Stimulated activated CD4-positive, alpha-beta T cell treated with anti-CD3 and anti-CD28 coated beads, Interleukin-4, amount 100 ng/mL, for 24 hours (primary cell): ENCODE measurements around the gene PCDHB1.

Experiments used
- DNase-seq: peaks from one replicate; pipeline ENCODE4 v3.0.0-alpha.2; 2020

The PCDHB1 gene, protein sequence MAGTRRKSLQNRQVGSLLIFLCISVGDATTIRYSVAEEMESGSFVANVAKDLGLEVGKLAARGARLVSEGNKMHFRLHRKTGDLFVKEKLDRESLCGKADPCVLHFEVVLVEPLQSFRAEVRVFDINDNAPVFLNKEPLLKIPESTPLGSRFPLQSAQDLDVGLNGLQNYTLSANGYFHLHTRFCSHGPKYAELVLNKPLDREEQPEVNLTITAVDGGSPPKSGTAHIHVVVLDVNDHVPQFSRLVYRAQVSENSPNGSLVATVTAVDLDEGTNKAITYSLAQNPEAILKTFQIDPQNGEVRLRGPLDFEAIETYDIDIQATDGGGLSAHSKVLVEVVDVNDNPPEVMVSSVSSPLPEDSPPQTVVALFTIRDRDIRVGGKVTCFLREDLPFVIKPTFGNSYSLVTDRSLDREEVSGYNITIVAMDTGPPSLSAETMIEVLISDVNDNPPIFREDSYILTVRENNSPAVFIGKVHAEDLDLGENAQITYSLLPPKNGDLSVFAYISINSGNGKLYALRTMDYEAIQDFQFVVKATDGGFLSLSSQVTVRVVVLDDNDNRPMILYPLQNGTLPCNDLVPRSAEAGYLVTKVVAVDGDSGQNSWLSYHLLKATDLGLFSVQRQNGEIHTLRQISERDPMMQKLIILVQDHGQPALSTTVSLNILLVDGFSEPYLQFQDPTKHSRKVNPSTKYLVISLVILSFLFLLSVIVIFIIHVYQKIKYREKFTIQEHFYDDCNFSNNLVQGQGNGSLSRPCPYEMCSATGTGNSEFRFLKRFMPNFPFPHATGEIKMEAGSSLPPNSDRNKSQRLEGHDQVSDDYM

DNA sequence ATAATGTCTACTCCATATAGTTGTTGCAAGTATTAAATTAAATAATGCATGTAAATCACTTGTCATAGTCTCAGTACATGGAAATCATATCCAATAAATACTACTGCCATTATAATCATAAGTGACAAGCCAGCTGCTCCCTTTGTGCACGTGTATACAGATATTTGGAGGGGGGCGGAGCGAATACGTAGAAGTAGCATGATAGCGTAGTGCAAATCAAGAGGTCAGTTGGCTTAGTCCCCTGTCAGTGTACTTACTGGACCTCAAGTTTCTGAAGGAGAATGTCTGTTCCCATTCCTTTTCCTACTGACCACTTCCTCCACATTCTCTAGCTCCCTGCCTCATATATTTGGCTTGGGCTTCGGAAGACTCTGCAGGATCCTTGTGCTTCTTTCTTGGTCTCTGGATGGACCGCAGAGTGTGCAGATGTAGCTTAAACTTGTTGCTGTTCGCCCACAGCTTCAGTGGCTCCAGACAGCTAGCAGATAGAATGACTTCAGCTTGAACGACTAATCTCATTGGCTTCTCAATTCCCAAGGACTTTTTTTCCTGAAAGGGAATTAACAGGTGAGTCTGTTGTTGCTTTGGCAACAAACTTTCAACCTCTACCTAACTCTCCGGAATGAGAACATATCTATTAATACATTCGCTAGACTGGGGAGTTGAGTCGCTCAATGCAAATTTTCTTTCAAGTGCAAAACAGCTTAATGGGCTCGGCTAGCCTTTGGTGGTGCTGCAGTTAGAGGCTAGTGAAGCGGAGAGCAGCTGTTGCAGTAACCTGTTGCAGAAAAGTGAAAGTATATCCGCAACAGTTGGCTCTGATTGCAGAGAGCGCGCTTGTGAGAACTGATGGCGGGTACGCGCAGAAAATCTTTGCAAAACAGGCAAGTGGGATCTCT, at the start of gene PCDHB1:
TSS of gene PCDHB1 (plus strand) at position 753 of the 899 bp plus-strand sequence. CDS start at position 850, 97 bp downstream.
- no peak for DNase-seq

DNA sequence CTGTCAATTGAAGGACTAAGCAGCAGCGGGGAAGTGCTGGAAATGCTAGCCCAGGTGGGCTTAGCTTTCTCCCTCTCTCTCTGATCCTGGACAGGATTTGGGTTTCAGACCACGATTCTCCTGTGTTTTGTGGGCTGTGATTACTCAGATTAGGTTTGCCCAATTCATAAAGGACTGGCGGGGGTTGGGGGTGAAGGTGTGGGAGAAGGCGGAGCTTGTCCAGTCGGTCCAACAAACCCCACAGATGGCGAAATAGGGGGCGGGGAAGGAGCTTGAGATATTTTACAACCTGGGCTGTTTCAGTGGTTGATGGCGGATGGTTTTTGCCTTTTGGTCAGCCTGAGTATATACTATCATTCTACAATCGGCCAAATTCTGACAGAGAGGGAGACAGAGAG, 49.7 kb upstream of the PCDHB1 start:
- DNase-seq: no peak

- DNase-seq: no peak
Observed at GRCh38 chr5:141001844-141002604, 49.1 kb upstream of the PCDHB1 start.

DNA sequence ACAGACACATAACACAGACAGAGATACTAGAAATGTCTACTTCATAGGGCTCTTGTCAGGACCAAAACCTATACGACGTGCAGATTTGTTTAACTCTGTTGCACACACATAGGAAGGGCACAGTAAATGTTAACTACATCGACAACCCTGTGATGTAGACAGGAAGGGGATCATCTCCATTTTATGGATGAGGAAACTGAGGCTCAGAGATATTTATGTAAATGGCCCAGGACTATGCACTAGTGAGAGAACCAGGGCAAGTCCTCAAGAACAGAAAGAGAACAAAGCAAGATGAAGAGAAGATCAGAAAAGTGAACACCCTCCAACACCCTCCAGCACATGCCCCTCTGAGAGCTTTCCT, 48.6 kb upstream of the PCDHB1 start:
- no peak for DNase-seq

DNA sequence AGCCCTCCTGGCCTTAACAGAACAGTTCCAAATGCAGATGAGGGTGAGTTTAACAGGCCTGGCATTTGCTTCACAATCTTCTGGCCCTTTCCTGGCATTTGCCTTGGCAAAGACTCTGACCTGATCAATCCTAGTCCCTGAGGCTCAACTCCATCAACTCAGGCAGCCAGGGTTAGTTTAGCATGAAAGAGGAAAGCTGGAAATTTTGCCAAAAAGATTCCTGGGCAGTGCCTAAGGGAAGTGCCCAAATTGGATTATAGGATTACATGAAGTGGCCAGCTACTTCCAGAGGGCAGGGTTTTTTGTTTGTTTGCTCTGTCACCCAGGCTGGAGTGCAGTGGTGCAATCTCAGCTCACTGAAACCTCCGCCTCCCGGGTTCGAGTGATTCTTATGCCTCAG, 48.1 kb upstream of the PCDHB1 start:
- DNase-seq: no peak

GRCh38 chr5:141003791-141004611, 47.2 kb upstream of the PCDHB1 start:
- DNase-seq: no peak

- DNase-seq: no peak
Observed at GRCh38 chr5:141007791-141008190, 43.4 kb upstream of the PCDHB1 start.

DNA sequence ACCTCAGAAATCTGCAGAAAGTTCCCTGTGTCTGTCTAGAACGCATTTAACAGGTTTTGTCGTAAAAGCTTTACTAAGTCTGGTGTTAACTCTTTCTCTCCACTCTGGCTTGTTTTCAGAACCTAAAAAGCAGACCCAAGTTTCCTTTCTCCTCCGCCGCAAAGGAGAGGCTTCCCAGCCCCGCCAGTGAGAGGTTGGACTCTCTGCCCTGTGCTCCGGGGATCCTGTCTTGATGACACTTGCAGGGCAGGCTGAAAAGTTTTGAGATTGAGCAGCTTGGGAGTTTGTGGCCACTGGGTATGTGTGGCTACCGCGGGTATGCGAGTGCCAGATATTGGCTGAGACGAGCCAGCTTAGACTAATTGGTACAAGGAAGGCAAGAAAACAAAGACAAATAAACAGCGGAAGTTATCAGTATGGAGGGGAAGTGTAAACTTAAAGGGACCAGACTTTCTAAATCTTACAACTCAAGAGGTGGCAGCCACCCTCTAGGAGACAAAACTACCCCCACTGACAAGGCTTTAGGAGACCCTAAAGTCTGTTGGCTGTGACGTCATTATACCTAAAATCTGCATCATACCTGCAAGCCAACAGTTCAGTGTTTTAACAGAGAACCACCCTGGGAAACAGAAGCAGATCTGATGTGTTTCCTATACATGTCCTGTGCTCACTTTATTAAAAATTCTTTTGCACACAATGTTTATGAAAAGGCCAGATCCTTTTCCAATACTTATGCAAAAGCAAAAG, 41.0 kb upstream of the PCDHB1 start:
- DNase-seq: no peak

GRCh38 chr5:141017943-141018342, 33.2 kb upstream of the PCDHB1 start:
- DNase-seq: no peak

- no peak for DNase-seq
Observed at GRCh38 chr5:141022384-141022783, 28.8 kb upstream of the PCDHB1 start.

GRCh38 chr5:141031006-141031405, 20.2 kb upstream of the PCDHB1 start:
- DNase-seq: no peak

DNA sequence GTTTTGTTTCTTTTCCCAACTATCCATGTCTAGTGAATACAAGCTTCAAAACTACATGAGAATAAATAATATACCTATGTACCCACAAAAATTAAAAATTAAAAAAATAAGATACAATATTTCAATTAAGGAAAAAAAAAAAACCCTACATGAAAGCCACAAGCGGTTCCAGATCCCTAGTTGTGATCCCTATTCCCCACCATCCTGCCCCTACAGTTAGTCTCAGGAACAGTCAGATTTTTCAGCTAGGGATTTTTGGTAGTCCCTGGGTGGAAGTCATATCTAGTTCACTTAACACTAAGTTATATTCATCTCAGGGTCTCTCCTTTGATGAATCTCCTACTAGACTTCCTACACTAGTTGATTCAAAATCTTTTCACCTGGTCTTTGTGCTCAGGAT, 18.5 kb upstream of the PCDHB1 start:
- DNase-seq: no peak

DNA sequence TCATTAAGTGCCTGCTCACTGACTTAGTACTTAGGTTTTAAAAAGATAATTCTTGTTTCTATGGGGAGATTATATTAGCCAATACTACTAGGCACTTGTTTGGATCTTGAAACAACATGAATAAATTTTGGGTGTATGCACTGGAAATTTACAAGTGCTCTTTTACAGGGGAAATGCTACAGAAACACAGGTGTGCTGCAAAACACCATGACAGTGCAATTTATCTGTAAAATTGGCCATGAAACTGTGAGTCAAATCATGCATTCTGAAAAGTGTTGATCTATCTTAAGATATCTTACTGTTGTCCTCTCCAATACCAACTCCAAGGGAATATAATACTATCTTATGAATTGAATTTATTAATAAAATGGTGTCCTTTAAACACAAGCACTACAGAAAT, 12.1 kb upstream of the PCDHB1 start:
- no peak for DNase-seq

GRCh38 chr5:141039517-141039916, 11.7 kb upstream of the PCDHB1 start:
- DNase-seq: no peak

DNA sequence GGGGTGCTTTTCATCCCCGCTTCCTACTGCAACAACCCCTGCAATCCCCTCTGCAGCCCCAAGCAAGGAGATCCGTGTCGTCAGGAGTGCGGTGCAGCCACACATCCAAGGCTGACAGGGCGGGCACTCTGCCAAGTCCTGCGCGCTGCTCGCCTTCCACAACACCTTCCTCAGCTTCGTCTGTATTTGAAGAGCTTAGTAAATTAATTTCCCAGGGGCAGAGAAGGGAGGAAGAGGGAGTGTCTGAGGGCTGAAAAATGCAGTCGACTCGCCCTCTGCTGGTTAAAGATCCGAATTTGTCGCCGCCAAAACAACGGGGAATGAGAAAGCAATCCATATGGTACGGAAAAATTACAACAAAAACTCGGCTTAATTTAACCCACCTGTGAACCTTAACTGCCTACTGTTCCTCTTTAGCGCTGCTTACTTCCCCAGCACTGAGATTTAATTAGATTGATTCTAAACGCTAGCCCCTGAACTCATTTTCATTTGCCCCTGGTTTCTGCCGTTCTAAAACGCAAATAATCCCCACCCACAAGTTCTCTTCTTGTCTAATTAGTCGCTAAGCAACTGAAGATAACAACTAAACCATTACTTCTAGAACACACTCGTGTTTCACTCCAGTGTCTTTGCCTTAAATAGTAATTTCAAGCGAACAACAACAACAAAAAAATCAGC, 10.9 kb upstream of the PCDHB1 start:
- DNase-seq: no peak

DNA sequence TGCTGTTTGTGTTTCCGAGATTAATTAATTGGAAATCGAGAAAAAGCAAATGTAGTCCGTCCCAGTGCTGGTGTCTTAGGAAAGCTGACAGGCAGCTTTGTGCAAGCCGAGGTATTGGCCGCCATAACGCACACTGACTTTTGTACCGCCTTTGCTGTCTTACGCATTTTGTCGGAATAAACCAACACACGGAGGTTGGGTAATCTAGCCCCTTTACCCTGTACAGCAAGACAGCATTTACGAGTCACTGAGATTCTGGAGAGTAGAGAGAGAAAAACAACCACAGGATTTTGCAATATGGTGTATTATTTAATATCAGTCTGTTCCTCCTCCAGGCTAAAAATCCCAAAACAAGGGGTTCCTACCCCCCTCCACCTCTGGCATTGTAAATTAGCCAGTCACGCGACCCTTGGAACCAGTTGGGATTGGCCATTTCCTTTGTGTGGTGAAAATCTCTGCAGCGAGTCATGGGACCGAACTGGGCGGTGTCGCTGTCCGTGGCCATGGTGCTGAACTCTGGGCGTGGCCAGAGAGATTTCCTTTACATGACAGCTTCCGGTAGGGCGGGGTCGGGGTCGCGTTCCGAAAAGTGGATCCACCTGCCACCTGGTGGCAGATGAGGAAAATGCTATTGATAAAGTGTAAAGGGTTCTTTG, 10.3 kb upstream of the PCDHB1 start:
- peak; percentile 67 for DNase-seq

DNA sequence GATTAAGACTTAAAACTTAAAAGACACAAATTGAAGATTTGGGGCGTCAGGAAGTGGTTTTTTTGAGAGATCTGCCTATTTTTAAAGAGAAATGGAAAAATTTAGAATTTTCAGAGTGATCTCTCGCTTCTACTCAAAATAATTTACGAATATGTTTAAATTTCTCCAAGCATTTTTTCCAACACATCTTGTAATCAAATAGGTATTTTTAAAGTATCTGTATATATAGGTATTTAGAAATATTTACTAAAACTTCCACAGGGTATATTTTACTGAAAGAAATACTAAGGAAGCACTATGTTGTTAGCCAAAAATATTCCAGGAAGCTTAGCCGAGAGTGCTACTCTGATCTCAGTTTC, 9.8 kb upstream of the PCDHB1 start:
- no peak for DNase-seq

GRCh38 chr5:141042555-141042954, 8.6 kb upstream of the PCDHB1 start:
- DNase-seq: no peak

DNA sequence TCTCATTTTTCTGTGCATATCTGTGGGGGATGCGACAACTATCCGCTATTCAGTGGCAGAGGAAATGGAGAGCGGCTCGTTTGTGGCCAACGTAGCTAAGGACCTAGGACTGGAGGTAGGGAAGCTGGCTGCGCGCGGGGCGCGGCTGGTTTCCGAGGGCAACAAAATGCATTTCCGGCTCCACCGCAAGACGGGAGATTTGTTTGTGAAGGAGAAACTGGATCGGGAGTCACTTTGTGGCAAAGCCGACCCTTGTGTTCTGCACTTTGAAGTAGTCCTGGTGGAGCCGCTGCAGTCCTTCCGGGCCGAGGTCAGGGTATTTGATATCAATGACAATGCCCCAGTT, 320 bp downstream of the PCDHB1 start:
- DNase-seq: no peak

GRCh38 chr5:141077826-141078225, 26.7 kb downstream of the PCDHB1 start:
- no peak for DNase-seq
